OCI-LY7 (cell line): ENCODE data around the gene C6orf120. TPM values are rescaled to one million over a fixed set of nuclear protein-coding genes. Genes with fewer than 3 reads are reported as not detected.

Experiments used
- BruUV-seq: library from RNA; stranded (reverse); fragments of 400-500 nt; replicated peaks from 2 replicates; lab custom pipeline; 2021; lab: Mats Ljungman, UMichigan
- CTCF ChIA-PET: fragments of 300-600 bp; sonication (Branson Sonifier 250); formaldehyde crosslinking; loops from one replicate; lab custom pipeline; 2022; ENCODE audit warnings: antibody characterized with exemption; ENCODE audit not compliant: unreplicated experiment; lab: Charles Lee
- POLR2A ChIA-PET: fragments of 300-600 bp; sonication (Branson Sonifier 250); formaldehyde crosslinking; loops from one replicate; lab custom pipeline; 2022; ENCODE audit warnings: antibody characterized with exemption; lab: Charles Lee
- DNase-seq: peaks from one replicate; pipeline ENCODE4 v3.0.0-alpha.2; 2015; ENCODE audit warnings: low spot score
- H2AFZ ChIP-seq: fragments of 200-600 bp; sonication (generic), shearing (Covaris generic); 2 replicates; pipeline ENCODE4 v1.6.1; 2014; ENCODE audit warnings: mild to moderate bottlenecking, antibody characterized with exemption, low read length, moderate library complexity
- H3K27ac ChIP-seq: fragments of 200-600 bp; sonication (generic); 2 replicates; pipeline ENCODE4 v1.5.1; 2014; ENCODE audit warnings: mixed run types, low read depth, mild to moderate bottlenecking, moderate library complexity, low read length, inconsistent platforms; ENCODE audit not compliant: poor library complexity, severe bottlenecking
- H3K36me3 ChIP-seq: fragments of 200-600 bp; sonication (generic); 2 replicates; pipeline ENCODE4 v1.6.1; 2014; ENCODE audit warnings: mild to moderate bottlenecking, antibody characterized with exemption, low read length, moderate library complexity, mixed read lengths; ENCODE audit not compliant: insufficient read depth
- H3K4me1 ChIP-seq: fragments of 200-600 bp; sonication (generic); 2 replicates; pipeline ENCODE4 v1.5.1; 2014; ENCODE audit warnings: mild to moderate bottlenecking, low read length; ENCODE audit not compliant: insufficient read depth, poor library complexity, severe bottlenecking
- H3K4me2 ChIP-seq: fragments of 200-600 bp; sonication (generic); 2 replicates; pipeline ENCODE4 v1.6.1; 2014; ENCODE audit warnings: mild to moderate bottlenecking, low read length
- H3K4me3 ChIP-seq: fragments of 200-600 bp; sonication (generic); 2 replicates; pipeline ENCODE4 v1.5.1; 2014; ENCODE audit warnings: mild to moderate bottlenecking, low read depth, low read length; ENCODE audit not compliant: poor library complexity, severe bottlenecking
- H3K79me2 ChIP-seq: fragments of 200-600 bp; sonication (generic); 2 replicates; pipeline ENCODE4 v1.6.1; 2016; ENCODE audit warnings: low read depth, mild to moderate bottlenecking, low read length, moderate library complexity, mixed read lengths; ENCODE audit not compliant: insufficient read depth
- H3K9me2 ChIP-seq: fragments of 200-600 bp; sonication (generic); 2 replicates; pipeline ENCODE4 v1.6.1; 2016; ENCODE audit warnings: mild to moderate bottlenecking, low read length, mixed read lengths; ENCODE audit not compliant: insufficient read depth
- H3K9me3 ChIP-seq: fragments of 200-600 bp; sonication (generic); 2 replicates; pipeline ENCODE4 v1.6.1; 2014; ENCODE audit warnings: mild to moderate bottlenecking, mixed run types, low read length, mixed read lengths
- H4K20me1 ChIP-seq: fragments of 200-600 bp; sonication (generic); 2 replicates; pipeline ENCODE4 v1.6.1; 2014; ENCODE audit warnings: mild to moderate bottlenecking, antibody characterized with exemption, low read length, moderate library complexity, mixed read lengths; ENCODE audit not compliant: insufficient read depth
- CTCF ChIP-seq: fragments of 200-600 bp; sonication (generic); conservative IDR thresholded peaks from 2 replicates; pipeline ENCODE4 v1.5.1; 2014; ENCODE audit warnings: mild to moderate bottlenecking, antibody characterized with exemption, low read length, moderate library complexity, mixed read lengths
- EZH2phosphoT487 ChIP-seq: fragments of 200-600 bp; sonication (generic); IDR thresholded peaks from 2 replicates; pipeline ENCODE4 v1.6.1; 2018; ENCODE audit warnings: low read depth, borderline replicate concordance, mild to moderate bottlenecking, mixed run types, antibody characterized with exemption, low read length, moderate library complexity, mixed read lengths
- intact Hi-C: fragments of 100-400 bp; cut with micrococcal nuclease; formaldehyde crosslinking; loops from one replicate; pipeline ENCODE4 v1.10.0; 2022; ENCODE audit not compliant: unreplicated experiment
- total RNA-seq, 2 experiments: library from RNA; depleted of rRNA in 1 of 2; stranded (reverse); fragments of >200 nt in 1 of 2; shearing (Covaris generic) in 1 of 2; gene quantifications; 2 replicates each; pipeline ENCODE4 v1.2.3, GENCODE V29; 2014 to 2022

The C6orf120 gene
- total RNA-seq, 2 experiments from 2014 or later: 19.0 to 30.3 TPM

- ChIA-PET CTCF (no interaction called here), POLR2A (interaction anchor here (0.7 to 0.9 kb wide), 3 partner anchors 12 to 547 kb away, joined by 3 to 5 read pairs (median 4); no protein-coding TSS in a partner anchor)
- no peak for TF ChIP-seq EZH2phosphoT487
- no peak for TF ChIP-seq CTCF
- H3K4me3 ChIP-seq: no peak overlapping the region
- no peaks in the 10 kb centered on the region; the same call in 1 of the 2 replicates for H4K20me1 ChIP-seq
- BruUV-seq: no TSS peak
- no peaks in the 10 kb centered on the region for H3K9me2 ChIP-seq
- H3K36me3 ChIP-seq: peaks cover 29% of the 10 kb centered on the region
- no peak overlapping the region for H3K27ac ChIP-seq
- peaks cover 20% of the 10 kb centered on the region for H3K9me3 ChIP-seq
- H3K4me2 ChIP-seq: no peak overlapping the region
- H3K4me1 ChIP-seq: peaks cover 10% of the 10 kb centered on the region
- intact Hi-C loops: no loop called here
- peaks cover 21% of the 10 kb centered on the region for H3K79me2 ChIP-seq
- no peak for DNase-seq
- no peak overlapping the region for H2AFZ ChIP-seq
Measured at GRCh38 chr6:169746556-169746955, 44.6 kb downstream of the C6orf120 start.

DNA sequence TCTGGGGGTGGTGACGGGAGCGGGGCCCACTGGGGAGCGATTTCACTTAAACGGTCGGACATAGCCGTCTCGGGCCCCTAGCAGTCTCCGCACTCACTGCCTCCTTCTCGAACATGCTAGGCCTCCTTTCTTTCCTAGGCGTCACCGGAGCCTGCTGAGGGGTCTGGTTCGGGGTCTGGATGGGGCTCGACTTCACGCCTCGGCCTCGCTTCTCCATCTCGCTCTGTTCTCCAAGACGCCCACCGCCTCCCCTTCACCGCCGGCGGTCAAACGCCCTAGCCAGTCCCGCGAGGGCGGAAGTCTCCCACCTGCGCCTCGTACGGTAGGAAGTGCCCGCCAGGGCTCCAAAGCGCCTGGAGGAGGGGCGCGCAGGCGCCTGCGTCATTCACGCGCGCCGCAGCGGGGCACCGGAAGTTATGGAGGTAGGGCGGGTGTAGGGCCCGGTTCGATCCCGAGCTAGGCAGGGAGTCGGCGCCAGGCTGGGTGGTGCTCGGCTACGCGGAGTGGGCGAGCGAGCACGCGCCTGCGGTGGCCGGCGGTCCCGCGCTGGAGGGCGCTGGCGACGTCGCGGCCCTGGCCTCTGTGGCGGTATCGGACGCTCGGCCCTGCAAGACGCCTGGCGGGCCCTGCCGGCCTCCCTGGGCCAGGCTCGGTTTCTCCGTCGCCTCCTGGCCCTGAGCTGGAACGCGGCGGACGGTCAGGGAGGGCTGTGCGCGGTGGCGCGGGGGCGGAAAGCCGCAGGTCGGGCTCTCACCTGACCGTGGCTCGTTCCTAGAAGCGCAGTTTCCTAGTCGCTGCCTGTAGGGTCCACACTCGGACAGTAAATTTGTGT is 49.5 kb downstream of the C6orf120 start, which contains the start of the genes DYNLT2 and ERMARD:
TSS of gene DYNLT2 (minus strand) at position 331 of the 832 bp plus-strand sequence. CDS start at position 217, 114 bp downstream.
TSS of gene ERMARD (plus strand) at position 381 of the 832 bp plus-strand sequence. CDS start at position 417, 36 bp downstream.
- peak; percentile 95 for DNase-seq
- intact Hi-C loops: loop anchor here (1.0 kb wide), 3 partner anchors 26 to 802 kb away; partner anchors contain the start of genes C6orf120, PSMB1 and WDR27
- Histone ChIP-seq H3K79me2 (peaks cover 33% of the 10 kb centered on the region), H2AFZ (peak within 1 kb of the TSS; percentile 66), H3K4me3 (peak within 1 kb of the TSS; percentile 81), H4K20me1 (no peaks in the 10 kb centered on the region; the same call in 1 of the 2 replicates), H3K36me3 (peaks cover 32% of the 10 kb centered on the region), H3K4me2 (peak within 1 kb of the TSS; percentile 95), H3K27ac (peak within 1 kb of the TSS; percentile 61), H3K9me3 (0 out of 2 replicates have a peak, but pooled peaks cover 6% of the 10 kb centered on the region), H3K9me2 (no peaks in the 10 kb centered on the region), H3K4me1 (peaks cover 22% of the 10 kb centered on the region)
- no TSS peak for BruUV-seq
- POLR2A ChIA-PET: interaction anchor here (0.8 to 1.9 kb wide), 7 partner anchors 11 to 1064 kb away, joined by 3 to 10 read pairs (median 4); partner anchors contain the start of gene TBP
- CTCF ChIA-PET: interaction anchor here (0.6 kb wide), 1 partner anchor 832 kb away, joined by 3 read pairs; no protein-coding TSS in a partner anchor
- TF ChIP-seq EZH2phosphoT487 (no peak), CTCF (0 out of 2 replicates have a peak, but pooled peaks have one; percentile 23)
